ENCODE results near the gene RAPGEF1. TPM values are rescaled to one million over a fixed set of nuclear protein-coding genes. Genes with fewer than 3 reads are reported as not detected.

The RAPGEF1 gene
- 100 to 1,000 TPM; 187 to 215 TPM for total RNA-seq

- Mint-ChIP-seq H3K27ac (peak within 1 kb of the TSS; percentile 90), H3K36me3 (peaks cover 12% of the 10 kb centered on the region), H3K4me1 (peaks cover 52% of the 10 kb centered on the region), H3K27me3 (no peaks in the 10 kb centered on the region), H3K9me3 (ENCODE audit: low read depth) (no peaks in the 10 kb centered on the region), H3K4me3 (peak within 1 kb of the TSS; percentile 88)
- CTCF ChIA-PET = interaction anchor here (0.5 to 14.7 kb wide), 40 partner anchors 9 to 469 kb away, joined by 3 to 208 read pairs (median 4); no protein-coding TSS in a partner anchor
- DNase-seq (peak; percentile 83), ATAC-seq (peak; percentile 77)
Observed at GRCh38 chr9:131739959-131740648, at the start of gene RAPGEF1. Gene RAPGEF1, minus strand, starts transcription at chr9:131740076. Its CDS starts 246 bp downstream, at chr9:131739830.

GRCh38 chr9:131788851-131789250, 49.0 kb upstream of the RAPGEF1 start:
- no peak overlapping the region for H3K4me3 Mint-ChIP-seq
- DNase-seq = no peak
- no peaks in the 10 kb centered on the region for H3K9me3 Mint-ChIP-seq (ENCODE audit: low read depth)
- peaks cover 30% of the 10 kb centered on the region for H3K27me3 Mint-ChIP-seq
- no peaks in the 10 kb centered on the region for H3K36me3 Mint-ChIP-seq
- H3K4me1 Mint-ChIP-seq = no peaks in the 10 kb centered on the region
- no peak for ATAC-seq
- no peak overlapping the region for H3K27ac Mint-ChIP-seq
- CTCF ChIA-PET = no interaction called here

- DNase-seq = no peak
- Mint-ChIP-seq H3K4me1 (no peaks in the 10 kb centered on the region), H3K27ac (no peak overlapping the region), H3K36me3 (no peaks in the 10 kb centered on the region), H3K4me3 (no peak overlapping the region), H3K9me3 (ENCODE audit: low read depth) (no peaks in the 10 kb centered on the region), H3K27me3 (peaks cover 39% of the 10 kb centered on the region)
- ATAC-seq = no peak
- CTCF ChIA-PET = no interaction called here
Observed at GRCh38 chr9:131787838-131788237, 48.0 kb upstream of the RAPGEF1 start.

GRCh38 chr9:131784748-131785501, 45.0 kb upstream of the RAPGEF1 start:
- CTCF ChIA-PET = interaction anchor here (1.0 to 1.5 kb wide), 2 partner anchors 30 to 738 kb away, joined by 3 read pairs; no protein-coding TSS in a partner anchor
- H3K27me3 Mint-ChIP-seq = peaks cover 53% of the 10 kb centered on the region
- peaks cover 8% of the 10 kb centered on the region for H3K4me1 Mint-ChIP-seq
- no peak overlapping the region for H3K27ac Mint-ChIP-seq
- ATAC-seq (no peak), DNase-seq (no peak)
- H3K36me3 Mint-ChIP-seq = no peaks in the 10 kb centered on the region
- H3K4me3 Mint-ChIP-seq = no peak overlapping the region
- H3K9me3 Mint-ChIP-seq (ENCODE audit: low read depth) = no peaks in the 10 kb centered on the region

GRCh38 chr9:131781069-131781468, 41.2 kb upstream of the RAPGEF1 start:
- no peak overlapping the region for H3K4me3 Mint-ChIP-seq
- H3K36me3 Mint-ChIP-seq = no peaks in the 10 kb centered on the region
- H3K27ac Mint-ChIP-seq = no peak overlapping the region
- H3K4me1 Mint-ChIP-seq = peaks cover 8% of the 10 kb centered on the region
- ATAC-seq = peak; percentile 20
- H3K9me3 Mint-ChIP-seq (ENCODE audit: low read depth) = no peaks in the 10 kb centered on the region
- CTCF ChIA-PET = interaction anchor here (0.9 kb wide), 1 partner anchor 455 kb away, joined by 5 read pairs; no protein-coding TSS in a partner anchor
- peaks cover 43% of the 10 kb centered on the region for H3K27me3 Mint-ChIP-seq
- no peak for DNase-seq

- Mint-ChIP-seq H3K27me3 (peaks cover 14% of the 10 kb centered on the region), H3K9me3 (ENCODE audit: low read depth) (no peaks in the 10 kb centered on the region), H3K27ac (no peak overlapping the region), H3K4me1 (peaks cover 7% of the 10 kb centered on the region), H3K36me3 (no peaks in the 10 kb centered on the region), H3K4me3 (no peak overlapping the region)
- peak; percentile 57 for ATAC-seq
- peak; percentile 68 for DNase-seq
- CTCF ChIA-PET = no interaction called here
Observed at GRCh38 chr9:131776473-131776872, 36.6 kb upstream of the RAPGEF1 start.

GRCh38 chr9:131776036-131776435, 36.2 kb upstream of the RAPGEF1 start:
- no peak overlapping the region for H3K27ac Mint-ChIP-seq
- CTCF ChIA-PET = no interaction called here
- peaks cover 10% of the 10 kb centered on the region for H3K27me3 Mint-ChIP-seq

GRCh38 chr9:131774636-131775035, 34.8 kb upstream of the RAPGEF1 start:
- H3K4me1 Mint-ChIP-seq = no peaks in the 10 kb centered on the region
- CTCF ChIA-PET = no interaction called here
- H3K36me3 Mint-ChIP-seq = no peaks in the 10 kb centered on the region
- DNase-seq (no peak), ATAC-seq (no peak)
- no peak overlapping the region for H3K4me3 Mint-ChIP-seq
- H3K27ac Mint-ChIP-seq = no peak overlapping the region
- peaks cover 19% of the 10 kb centered on the region for H3K27me3 Mint-ChIP-seq
- no peaks in the 10 kb centered on the region for H3K9me3 Mint-ChIP-seq (ENCODE audit: low read depth)

More at GRCh38 chr9:131776036-131776435, 36.2 kb upstream of the RAPGEF1 start:
- Mint-ChIP-seq H3K9me3 (ENCODE audit: low read depth) (no peaks in the 10 kb centered on the region), H3K36me3 (no peaks in the 10 kb centered on the region), H3K4me1 (peaks cover 3% of the 10 kb centered on the region), H3K4me3 (no peak overlapping the region)
- no peak for DNase-seq
- ATAC-seq = no peak

- CTCF ChIA-PET = interaction anchor here (1.0 kb wide), 1 partner anchor 485 kb away, joined by 3 read pairs; no protein-coding TSS in a partner anchor
- Mint-ChIP-seq H3K36me3 (no peaks in the 10 kb centered on the region), H3K27ac (no peak overlapping the region), H3K9me3 (ENCODE audit: low read depth) (no peaks in the 10 kb centered on the region), H3K4me3 (no peak overlapping the region), H3K27me3 (peaks cover 19% of the 10 kb centered on the region), H3K4me1 (no peaks in the 10 kb centered on the region)
- DNase-seq = peak; percentile 61
- peak; percentile 33 for ATAC-seq
Observed at GRCh38 chr9:131773911-131774379, 34.1 kb upstream of the RAPGEF1 start.

- CTCF ChIA-PET = interaction anchor here (1.0 kb wide), 1 partner anchor 486 kb away, joined by 3 read pairs; no protein-coding TSS in a partner anchor
- Mint-ChIP-seq H3K4me3 (no peak overlapping the region), H3K36me3 (no peaks in the 10 kb centered on the region), H3K4me1 (no peaks in the 10 kb centered on the region), H3K27me3 (peaks cover 19% of the 10 kb centered on the region), H3K9me3 (ENCODE audit: low read depth) (no peaks in the 10 kb centered on the region), H3K27ac (no peak overlapping the region)
- ATAC-seq (no peak), DNase-seq (no peak)
Observed at GRCh38 chr9:131772940-131773339, 33.1 kb upstream of the RAPGEF1 start.

GRCh38 chr9:131771646-131772045, 31.8 kb upstream of the RAPGEF1 start:
- no peaks in the 10 kb centered on the region for H3K36me3 Mint-ChIP-seq
- H3K9me3 Mint-ChIP-seq (ENCODE audit: low read depth) = no peaks in the 10 kb centered on the region
- no peak for ATAC-seq
- no peak overlapping the region for H3K27ac Mint-ChIP-seq
- H3K4me1 Mint-ChIP-seq = no peaks in the 10 kb centered on the region
- DNase-seq = no peak
- peaks cover 16% of the 10 kb centered on the region for H3K27me3 Mint-ChIP-seq
- CTCF ChIA-PET = interaction anchor here (0.7 kb wide), 1 partner anchor 481 kb away, joined by 4 read pairs; no protein-coding TSS in a partner anchor
- no peak overlapping the region for H3K4me3 Mint-ChIP-seq

GRCh38 chr9:131769361-131769760, 29.5 kb upstream of the RAPGEF1 start:
- CTCF ChIA-PET = interaction anchor here (1.0 kb wide), 1 partner anchor 11 kb away, joined by 3 read pairs; no protein-coding TSS in a partner anchor
- peaks cover 33% of the 10 kb centered on the region for H3K27me3 Mint-ChIP-seq
- H3K4me1 Mint-ChIP-seq = no peaks in the 10 kb centered on the region
- H3K27ac Mint-ChIP-seq = no peak overlapping the region
- H3K4me3 Mint-ChIP-seq = no peak overlapping the region
- DNase-seq = no peak
- ATAC-seq = no peak
- H3K9me3 Mint-ChIP-seq (ENCODE audit: low read depth) = no peaks in the 10 kb centered on the region
- no peaks in the 10 kb centered on the region for H3K36me3 Mint-ChIP-seq

- peaks cover 23% of the 10 kb centered on the region for H3K27me3 Mint-ChIP-seq
- CTCF ChIA-PET = interaction anchor here (1.1 to 14.8 kb wide), 3 partner anchors 9 to 474 kb away, joined by 3 to 152 read pairs (median 7); no protein-coding TSS in a partner anchor
- H3K27ac Mint-ChIP-seq = no peak overlapping the region
- H3K4me3 Mint-ChIP-seq = no peak overlapping the region
- DNase-seq = no peak
- no peaks in the 10 kb centered on the region for H3K4me1 Mint-ChIP-seq
- no peaks in the 10 kb centered on the region for H3K36me3 Mint-ChIP-seq
- no peaks in the 10 kb centered on the region for H3K9me3 Mint-ChIP-seq (ENCODE audit: low read depth)
- ATAC-seq = no peak
Observed at GRCh38 chr9:131764568-131764967, 24.7 kb upstream of the RAPGEF1 start.

All from activated CD8-positive, alpha-beta memory T cell treated with anti-CD3 and anti-CD28 coated beads, Interleukin-2, amount 10 ng/mL, durations not matched to agents 7 days and 5 days (primary cell).